Kidney capillary endothelial cell (primary cell): ENCODE data around the gene FAM81A.
"Not testable (repeated sequence)": the region's sequence is repeated elsewhere in the genome, so short reads cannot be mapped to it uniquely, and the experiment has no call there.

ENCODE experiments used
- DNase-seq: peaks from one replicate; pipeline ENCODE4 v3.0.0-alpha.2; 2018; ENCODE audit warnings: low spot score

FAM81A gene

GRCh38 chr15:59428898-59429297, 9.1 kb upstream of the FAM81A start:
- not testable (repeated sequence) for DNase-seq

- no peak for DNase-seq
Observed at GRCh38 chr15:59432389-59432788, 5.6 kb upstream of the FAM81A start.

GRCh38 chr15:59434481-59434880, 3.5 kb upstream of the FAM81A start:
- no peak for DNase-seq

- DNase-seq, result no peak
Observed at GRCh38 chr15:59436774-59437141, 1.2 kb upstream of the FAM81A start.

GRCh38 chr15:59437142-59437816, 707 bp upstream of the FAM81A start:
- no peak for DNase-seq

GRCh38 chr15:59438625-59439290, 772 bp downstream of the FAM81A start:
- no peak for DNase-seq

GRCh38 chr15:59439576-59439975, 1.6 kb downstream of the FAM81A start:
- DNase-seq, result no peak

- no peak for DNase-seq
Observed at GRCh38 chr15:59443341-59444072, 5.5 kb downstream of the FAM81A start.

GRCh38 chr15:59444081-59444835, 6.3 kb downstream of the FAM81A start:
- DNase-seq, result no peak

GRCh38 chr15:59444980-59445545, 7.1 kb downstream of the FAM81A start:
- no peak for DNase-seq

- DNase-seq, result no peak
Observed at GRCh38 chr15:59446232-59446957, 8.4 kb downstream of the FAM81A start.

GRCh38 chr15:59447367-59447766, 9.4 kb downstream of the FAM81A start:
- DNase-seq, result no peak

GRCh38 chr15:59448871-59449270, 10.9 kb downstream of the FAM81A start:
- no peak for DNase-seq

GRCh38 chr15:59453474-59454215, 15.7 kb downstream of the FAM81A start:
- no peak for DNase-seq

- DNase-seq, result no peak
Observed at GRCh38 chr15:59456114-59456513, 18.1 kb downstream of the FAM81A start.

- DNase-seq, result no peak
Observed at GRCh38 chr15:59457103-59457502, 19.1 kb downstream of the FAM81A start.

GRCh38 chr15:59461521-59461920, 23.5 kb downstream of the FAM81A start:
- no peak for DNase-seq

GRCh38 chr15:59473226-59473625, 35.2 kb downstream of the FAM81A start:
- no peak for DNase-seq

GRCh38 chr15:59475161-59475560, 37.2 kb downstream of the FAM81A start:
- not testable (repeated sequence) for DNase-seq

- DNase-seq, result no peak
Observed at GRCh38 chr15:59484399-59484798, 46.4 kb downstream of the FAM81A start.

- no peak for DNase-seq
Observed at GRCh38 chr15:59485036-59485435, 47.0 kb downstream of the FAM81A start.
